Measurements from ENCODE around the gene EML2.
A peak's percentile ranks its signal among the peaks of the same experiment; 100 is the strongest.
"Not testable (repeated sequence)": the region's sequence is repeated elsewhere in the genome, so short reads cannot be mapped to it uniquely, and the experiment has no call there.

EML2 gene, protein sequence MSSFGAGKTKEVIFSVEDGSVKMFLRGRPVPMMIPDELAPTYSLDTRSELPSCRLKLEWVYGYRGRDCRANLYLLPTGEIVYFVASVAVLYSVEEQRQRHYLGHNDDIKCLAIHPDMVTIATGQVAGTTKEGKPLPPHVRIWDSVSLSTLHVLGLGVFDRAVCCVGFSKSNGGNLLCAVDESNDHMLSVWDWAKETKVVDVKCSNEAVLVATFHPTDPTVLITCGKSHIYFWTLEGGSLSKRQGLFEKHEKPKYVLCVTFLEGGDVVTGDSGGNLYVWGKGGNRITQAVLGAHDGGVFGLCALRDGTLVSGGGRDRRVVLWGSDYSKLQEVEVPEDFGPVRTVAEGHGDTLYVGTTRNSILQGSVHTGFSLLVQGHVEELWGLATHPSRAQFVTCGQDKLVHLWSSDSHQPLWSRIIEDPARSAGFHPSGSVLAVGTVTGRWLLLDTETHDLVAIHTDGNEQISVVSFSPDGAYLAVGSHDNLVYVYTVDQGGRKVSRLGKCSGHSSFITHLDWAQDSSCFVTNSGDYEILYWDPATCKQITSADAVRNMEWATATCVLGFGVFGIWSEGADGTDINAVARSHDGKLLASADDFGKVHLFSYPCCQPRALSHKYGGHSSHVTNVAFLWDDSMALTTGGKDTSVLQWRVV

DNA sequence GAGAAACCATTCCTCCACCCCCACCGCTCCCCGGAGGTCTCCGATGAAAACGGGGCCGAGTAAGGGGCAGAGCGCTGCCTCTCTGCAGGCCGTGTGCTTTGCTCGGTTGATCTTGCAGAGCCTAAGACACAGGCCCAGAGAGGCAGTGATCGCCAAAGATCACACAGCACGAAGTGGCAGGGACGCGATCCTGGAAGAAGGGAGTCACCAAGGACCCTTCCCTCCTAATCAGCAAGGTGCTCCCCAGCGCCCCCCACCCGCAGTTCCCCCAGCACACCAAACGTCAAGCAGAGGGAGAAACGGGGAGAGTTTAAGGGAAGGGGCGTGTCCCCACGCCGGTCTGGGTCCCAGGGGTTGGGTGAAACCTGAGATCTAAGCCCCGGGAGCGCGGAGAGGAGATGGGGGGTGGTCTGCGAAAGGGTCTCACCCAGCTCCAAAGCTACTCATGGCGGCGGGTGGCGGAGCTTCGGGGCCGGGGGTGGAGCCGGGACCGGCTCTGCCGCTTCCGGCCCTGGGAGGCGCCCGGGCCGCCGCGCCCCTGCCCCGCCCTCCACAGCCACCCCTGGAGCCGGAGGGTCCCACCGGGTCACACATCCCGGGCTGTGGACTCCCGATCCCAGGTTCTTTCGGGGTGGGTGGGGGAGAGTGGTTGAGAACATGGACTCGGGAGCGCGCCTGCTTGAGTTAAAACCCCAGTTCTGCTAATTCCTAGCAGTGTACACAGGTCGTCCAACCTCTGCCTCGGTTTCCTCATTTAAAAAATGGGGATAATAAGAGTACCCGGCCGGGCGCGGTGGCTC is at the start of gene EML2:
Gene EML2 (minus strand): TSS at position 468 of the 800 bp plus-strand sequence. CDS start 21 bp downstream, at position 447.
- DNase-seq, result peak in 5 of 6 experiments; percentile 34 to 54 (median 42)

DNA sequence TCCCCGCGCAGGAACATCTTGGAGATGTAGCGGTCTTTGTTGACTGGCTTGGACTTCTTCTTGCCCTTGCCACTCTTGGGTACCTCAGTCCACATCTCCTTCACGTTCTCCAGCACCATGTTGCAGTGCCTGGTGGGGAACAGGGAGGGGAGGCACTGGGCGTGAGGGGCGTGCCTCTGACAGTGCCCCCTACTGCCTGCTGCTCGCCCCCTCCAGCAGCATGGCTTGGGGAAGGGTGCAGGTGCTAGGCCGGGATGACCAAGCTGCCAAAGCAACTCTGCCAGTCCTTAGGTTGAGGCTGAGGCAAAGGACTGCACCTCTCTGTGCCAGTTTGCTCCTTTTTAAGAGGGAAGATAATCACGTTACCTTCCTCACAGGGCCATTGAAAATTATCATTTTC is 48.4 kb upstream of the EML2 start:
- no peak for DNase-seq

DNA sequence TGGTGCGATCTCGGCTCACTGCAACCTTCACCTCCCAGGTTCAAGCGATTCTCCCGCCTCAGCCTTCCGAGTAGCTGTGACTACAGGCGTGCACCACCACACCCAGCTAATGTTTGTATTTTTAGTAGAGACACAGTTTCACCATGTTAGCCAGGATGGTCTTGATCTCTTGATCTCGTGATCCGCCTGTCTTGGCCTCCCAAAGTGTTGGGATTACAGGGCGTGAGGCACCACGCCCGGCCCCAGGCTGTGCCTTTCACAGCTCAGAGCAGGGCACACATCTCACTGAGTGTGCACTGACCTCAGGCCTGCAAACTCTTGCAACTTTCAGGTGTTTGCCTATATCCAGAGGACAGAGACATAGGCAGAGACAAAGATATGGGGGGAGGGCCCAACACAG is 45.8 kb upstream of the EML2 start:
- DNase-seq, result not testable (repeated sequence)

DNA sequence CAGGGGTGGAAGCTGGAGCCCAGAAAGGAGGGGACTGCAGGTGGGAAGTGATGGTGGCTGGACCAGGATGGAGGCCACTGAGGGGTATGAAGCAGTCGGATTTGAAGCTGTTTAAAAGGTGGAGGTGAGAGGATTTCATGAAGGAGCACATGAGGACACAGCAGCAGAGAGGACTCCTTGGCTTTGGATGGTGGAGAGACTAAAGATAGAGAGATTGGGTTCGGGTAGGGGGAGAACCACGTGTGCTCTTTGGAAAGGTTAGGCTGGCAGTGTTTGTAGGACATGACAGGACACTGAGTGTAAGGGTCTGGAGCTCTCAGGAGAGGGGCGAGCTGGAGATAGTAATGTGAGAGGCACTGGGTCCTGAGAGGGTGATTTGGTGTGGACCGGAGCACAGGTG is 43.7 kb upstream of the EML2 start:
- DNase-seq, result no peak

DNA sequence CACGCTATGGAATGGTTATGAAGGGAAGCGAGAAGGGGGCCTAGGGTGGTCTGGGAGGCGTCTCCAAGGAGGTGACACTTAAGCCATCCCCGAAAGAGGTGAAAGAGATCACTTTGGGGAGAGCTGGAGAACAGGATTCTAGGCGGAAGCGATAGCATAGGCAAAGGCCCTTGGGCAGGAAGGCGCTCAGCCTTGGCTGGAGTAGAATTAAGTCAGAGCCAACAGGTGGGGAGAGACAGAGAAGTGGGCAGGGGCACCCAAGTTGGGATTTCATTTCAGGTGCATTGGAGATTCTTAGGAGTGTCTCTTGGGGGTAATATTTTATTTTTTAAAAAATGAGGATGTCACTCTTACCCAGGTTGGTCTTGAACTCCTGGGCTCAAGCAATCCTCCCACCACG is 42.9 kb upstream of the EML2 start:
- DNase-seq, result no peak

DNA sequence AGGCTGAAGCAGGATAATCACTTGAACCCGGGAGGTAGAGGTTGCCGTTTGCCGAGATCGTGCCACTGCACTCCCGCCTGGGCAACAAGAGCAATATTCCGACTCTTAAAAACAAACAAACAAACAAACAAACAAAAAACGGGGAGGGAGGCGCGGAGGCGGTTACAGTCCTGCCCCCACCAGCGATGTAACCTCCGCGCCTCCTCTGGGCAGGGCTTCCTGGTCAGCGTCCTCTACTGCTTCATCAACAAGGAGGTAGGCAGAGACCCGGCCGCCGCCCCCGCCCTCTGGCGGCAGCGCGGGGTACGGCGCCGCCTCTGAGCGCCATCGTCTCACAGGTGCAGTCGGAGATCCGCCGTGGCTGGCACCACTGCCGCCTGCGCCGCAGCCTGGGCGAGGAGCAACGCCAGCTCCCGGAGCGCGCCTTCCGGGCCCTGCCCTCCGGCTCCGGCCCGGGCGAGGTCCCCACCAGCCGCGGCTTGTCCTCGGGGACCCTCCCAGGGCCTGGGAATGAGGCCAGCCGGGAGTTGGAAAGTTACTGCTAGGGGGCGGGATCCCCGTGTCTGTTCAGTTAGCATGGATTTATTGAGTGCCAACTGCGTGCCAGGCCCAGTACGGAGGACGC is 42.3 kb upstream of the EML2 start:
- DNase-seq, result peak; percentile 63 to 85 (median 80)

DNA sequence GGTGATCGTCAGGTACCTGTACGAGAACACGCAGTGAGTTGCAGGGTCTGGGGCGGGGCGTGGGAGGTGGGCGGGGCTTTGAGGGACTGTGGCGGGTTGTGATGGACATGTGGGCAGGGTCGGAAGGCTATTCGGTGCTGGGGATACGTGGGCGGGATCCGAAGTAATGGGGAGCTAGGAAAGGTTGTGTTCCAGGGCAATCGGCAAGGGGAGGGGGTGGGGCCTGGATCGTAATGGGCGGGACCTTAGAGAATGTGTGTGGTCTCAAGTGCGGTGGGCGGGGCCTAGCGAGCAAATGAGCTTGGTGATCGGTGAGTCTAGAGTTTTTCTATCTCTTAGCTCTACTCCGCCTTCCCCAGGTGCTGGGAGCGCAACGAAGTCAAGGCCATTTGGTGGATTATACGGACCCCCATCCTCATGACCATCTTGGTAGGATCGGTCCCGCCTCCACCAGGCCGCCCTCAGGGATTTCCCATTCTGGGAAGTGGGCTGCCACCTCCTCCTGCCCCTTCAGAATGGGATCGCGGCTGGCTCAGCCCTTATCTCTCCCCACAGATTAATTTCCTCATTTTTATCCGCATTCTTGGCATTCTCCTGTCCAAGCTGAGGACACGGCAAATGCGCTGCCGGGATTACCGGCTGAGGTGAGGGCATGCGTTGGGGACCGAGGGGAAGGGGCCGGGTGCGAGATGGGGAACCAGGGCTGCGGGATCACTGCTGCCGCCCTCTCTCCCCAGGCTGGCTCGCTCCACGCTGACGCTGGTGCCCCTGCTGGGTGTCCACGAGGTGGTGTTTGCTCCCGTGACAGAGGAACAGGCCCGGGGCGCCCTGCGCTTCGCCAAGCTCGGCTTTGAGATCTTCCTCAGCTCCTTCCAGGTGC is 38.4 kb upstream of the EML2 start:
- peak; percentile 76 to 88 (median 82) for DNase-seq

DNA sequence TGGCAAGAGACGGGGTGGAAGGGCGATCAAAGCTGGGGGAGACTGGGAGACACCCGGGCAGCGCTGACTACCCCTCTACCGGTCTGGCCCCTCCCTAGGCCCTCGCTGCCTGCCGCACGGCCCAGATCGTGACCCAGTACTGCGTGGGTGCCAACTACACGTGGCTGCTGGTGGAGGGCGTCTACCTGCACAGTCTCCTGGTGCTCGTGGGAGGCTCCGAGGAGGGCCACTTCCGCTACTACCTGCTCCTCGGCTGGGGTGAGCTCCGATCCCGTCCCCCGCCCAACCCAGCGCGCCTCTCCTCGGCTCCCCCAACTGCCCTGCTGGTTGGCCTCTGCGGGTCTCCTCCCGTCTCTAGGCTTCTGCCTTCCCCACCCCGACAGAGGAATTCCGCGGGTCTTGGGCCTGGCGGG is 37.7 kb upstream of the EML2 start:
- peak in 5 of 6 experiments; percentile 51 to 77 (median 65) for DNase-seq

DNA sequence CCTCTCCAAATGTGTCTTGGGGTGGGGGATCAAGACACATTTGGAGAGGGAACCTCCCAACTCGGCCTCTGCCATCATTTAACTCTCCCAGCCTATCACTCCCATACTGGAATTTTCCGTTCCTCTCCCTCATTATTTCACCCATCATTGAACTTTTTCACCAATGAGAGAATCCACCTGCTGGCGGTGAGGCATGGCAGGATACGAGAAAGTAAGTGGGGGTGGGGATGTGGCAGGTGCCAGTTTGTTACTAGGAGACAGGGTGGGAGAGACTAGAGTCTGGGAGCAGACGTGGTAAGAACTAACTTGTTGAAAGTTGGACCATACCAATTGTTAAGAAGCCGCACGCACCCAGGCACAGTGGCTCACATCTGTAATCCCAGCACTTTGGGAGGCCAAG is 35.7 kb upstream of the EML2 start:
- DNase-seq, result no peak

DNA sequence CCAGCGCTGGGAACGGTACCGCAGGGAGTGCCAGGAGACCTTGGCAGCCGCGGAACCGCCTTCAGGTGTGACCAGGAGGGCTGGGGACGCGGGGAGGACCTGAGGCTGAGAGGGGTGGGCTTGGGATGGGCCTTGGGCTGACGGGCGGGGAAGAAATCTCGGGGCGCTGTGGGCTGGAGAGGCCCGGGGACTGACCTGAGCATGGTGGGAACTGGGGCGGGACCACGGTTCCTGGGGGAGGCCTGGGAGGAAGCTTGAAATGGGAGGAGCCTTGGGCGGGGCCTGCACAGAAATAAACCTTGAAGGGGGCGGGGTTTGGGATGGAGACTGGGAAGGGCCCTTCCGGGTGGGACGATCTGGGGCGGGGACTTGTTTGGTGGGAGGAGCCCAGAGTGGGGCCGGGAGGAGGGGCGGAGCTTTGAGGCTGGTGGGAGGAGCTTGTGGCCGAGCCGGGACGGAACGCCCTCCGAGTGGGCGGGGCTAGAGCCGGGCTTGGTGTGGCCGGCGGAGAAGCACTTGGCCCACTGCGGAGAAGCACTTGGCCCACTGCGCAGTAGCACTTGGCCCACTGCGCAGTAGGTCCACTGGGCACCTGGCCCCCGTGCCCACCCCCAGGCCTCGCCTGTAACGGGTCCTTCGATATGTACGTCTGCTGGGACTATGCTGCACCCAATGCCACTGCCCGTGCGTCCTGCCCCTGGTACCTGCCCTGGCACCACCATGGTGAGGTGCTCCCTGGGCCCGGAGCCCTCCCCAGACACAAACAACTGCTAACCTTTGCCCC is 31.7 kb upstream of the EML2 start:
- DNase-seq, result peak in 3 of 6 experiments; percentile 30 to 37 (median 33)

DNA sequence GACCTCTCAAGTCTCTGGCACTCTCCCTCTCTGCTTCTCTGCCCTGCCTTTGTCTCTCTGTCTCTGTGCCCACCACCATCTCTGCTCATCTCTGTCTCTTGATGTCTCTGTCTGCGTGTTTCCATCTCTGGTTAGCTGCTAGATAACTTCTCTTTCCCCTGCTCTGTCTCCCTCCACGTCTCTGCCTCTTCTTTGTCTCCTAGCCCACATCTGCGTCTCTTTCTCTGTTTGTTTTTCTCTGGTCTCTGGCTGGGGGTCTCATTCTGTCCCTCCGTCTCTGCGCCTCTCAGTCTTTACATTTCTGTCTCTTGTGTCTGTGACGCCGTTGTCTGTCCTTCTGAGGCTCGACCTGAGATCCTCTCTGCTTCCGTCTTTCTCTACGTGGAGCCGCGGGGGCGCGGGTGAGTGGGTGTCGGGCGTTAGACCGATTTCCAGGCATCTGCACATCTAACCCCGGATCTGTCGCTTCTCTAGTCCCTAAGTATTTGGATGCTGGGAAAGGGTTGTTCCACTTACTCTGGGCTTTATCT is 29.2 kb upstream of the EML2 start:
- peak in 4 of 6 experiments; percentile 6 to 45 (median 26) for DNase-seq

DNA sequence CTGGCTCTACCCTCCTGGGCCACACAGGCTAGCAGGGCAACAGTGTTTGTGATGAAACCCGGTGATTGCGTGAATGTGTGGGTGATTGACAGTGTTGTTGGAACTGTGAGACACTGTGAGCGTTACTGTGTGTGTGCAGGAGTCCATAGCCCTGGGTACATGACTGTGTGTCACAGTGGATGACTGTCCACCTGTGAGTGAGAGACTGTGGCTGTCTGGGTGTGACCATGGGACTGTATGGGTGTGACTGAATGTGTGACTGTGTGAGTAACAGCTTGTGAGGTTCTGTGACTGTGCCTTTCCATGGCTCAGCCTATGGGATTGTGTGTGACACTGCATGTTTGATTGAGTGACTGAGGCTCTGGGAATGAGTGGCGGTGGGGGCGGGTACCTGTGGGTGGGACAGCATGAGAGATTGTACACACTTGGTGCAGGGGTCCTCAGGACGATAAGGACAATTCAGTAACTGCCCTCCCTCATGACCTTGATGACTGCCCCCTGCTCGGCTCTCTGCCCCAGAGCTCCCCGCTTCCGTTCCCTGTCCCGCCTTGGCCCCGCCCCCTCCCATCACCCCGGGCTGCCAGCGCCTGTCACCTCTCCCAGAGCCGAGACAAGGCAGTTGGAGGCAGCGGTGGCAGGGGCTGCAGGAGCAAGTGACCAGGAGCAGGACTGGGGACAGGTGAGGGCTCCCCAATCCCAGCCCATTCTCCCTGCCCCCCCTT is 28.6 kb upstream of the EML2 start, which contains the start of gene GIPR:
Gene GIPR (plus strand): TSS at position 602 of the 722 bp plus-strand sequence. CDS start 1,300 bp downstream, outside the sequence.
- peak in 5 of 6 experiments; percentile 7 to 49 (median 20) for DNase-seq

DNA sequence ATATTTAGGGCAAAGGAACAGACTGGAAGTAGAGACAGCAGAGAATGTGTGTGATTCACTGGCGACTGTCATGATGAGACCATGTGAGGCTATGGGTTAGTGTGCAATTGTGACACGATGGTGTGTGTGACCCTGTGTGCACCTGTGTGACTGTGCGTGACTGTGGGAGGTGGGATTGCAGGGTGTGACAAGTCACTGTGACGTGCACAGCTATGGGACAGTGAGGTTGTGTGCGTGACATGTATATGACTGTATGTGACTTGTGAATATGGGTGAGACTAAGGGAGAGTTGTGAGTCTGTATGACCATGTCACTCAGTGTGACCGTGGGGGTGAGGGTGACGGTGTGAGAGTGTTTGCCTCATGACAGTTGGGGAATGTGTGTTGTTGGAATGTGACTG is 25.4 kb upstream of the EML2 start:
- no peak for DNase-seq

DNA sequence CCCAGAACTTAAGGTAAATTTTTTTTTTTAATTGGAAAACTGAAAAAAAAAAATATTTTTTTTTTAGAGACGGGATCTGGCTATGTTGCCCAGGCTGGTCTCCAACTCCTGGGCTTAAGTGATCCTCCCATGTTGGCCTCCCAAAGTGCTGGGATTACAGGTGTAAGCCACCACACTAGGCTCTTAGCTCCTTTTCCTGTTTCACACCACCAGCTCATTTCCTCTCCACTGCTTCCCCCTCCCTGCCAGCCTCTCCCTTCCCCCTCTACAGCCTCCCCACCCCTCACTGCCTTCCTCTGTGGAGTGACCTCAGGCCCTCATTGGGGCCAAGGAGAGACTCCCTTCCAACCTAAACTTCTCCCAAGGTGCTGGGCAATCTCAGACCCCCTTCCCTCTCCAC is 24.6 kb upstream of the EML2 start:
- DNase-seq, result no peak

DNA sequence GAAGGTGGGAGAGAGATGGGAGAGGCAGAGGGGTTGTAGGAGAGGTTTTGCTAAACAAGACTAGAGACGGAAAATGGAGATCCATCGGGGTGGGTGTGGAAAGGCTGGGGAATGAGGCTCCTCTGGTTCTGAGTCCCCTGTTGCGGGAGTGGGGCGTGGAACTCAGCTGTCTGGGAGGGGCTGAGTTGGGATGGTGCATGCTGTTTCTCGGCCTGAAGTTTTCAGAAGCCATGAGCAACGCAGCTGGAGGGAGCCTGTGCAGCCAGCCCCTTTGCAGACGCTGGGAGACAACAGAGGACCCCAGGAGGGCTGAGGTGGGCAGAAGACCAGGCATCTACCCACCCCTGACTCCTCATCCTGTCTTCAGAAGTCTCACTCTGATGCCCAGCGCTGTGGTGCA is 21.4 kb upstream of the EML2 start:
- DNase-seq, result no peak

DNA sequence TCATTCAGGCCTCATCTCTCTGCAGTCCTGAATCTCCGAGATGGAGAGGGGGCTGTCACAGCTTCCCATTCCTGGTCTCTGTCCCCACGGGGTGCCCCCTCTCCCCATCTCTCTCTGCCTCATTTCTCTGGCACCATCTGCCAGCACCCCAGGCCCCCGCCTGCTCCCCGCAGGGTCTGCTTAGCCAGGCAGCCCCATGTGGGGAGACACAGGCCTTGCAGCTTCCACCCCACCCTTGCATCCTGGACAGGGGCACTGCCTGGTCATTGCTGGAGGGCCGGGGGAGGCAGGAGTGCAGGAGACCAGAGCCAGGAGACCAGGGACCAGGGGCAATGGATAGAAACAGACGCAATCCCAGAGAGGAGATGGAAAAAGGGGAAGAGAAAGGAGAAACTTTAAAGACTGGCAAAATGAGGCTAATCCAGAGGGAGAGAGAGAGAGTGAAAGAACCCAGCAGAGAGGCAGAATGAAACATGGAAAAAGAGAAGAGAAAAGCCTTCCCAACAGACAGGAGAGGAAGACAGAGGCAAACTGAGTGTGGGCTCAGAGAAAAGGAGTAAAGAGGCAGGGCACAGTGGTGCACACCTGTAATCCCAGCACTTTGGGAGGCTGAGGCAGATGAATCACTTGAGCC is 20.0 kb upstream of the EML2 start:
- DNase-seq, result no peak

DNA sequence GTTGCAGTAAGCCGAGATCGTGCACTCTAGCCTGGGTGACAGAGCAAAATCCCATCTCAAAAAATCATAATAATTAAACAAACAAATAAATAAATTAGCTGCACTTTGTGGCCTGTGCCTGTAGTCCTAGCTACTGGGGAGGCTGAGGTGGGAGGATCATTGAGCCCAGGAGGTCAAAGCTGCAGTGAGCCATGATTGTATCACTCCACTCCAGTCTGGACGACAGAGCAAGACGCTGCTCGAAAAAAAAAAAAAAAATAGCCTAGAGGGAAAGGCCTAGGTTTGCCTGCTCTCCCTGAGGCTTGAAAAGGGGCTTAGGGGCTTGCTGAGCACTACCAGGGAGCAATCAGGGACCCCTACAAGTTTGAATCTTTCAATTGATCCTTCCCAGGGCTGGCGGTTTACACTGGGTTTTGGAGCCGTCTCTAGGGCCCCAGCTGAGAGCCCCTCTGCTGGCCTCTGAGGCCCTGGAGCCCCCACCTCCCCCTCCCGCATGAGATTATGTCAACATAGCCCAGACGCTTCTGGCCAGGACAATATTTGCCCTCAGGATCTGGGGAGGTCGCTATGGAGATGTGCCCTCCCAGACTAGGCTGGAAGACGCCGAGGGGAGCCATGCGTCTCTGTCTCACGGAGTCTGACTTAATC is 18.4 kb upstream of the EML2 start:
- DNase-seq, result no peak

DNA sequence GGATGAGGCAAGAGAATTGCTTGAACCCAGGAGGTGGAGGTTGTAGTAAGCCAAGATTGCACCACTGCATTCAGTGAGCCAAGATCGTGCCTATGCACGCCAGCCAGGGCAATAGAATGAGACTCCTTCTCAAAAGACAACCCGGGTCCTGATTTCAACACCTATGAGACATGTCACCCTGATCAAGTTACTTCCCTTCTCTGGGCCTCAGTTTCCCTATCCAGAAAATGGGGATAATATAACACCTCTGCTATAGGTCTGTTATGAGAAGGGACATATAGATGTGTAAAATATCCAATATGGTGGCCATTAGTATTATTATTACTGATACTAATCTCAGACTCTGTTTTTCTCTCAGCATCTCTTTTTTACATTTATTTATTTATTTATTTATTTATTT is 15.9 kb upstream of the EML2 start:
- DNase-seq, result no peak

DNA sequence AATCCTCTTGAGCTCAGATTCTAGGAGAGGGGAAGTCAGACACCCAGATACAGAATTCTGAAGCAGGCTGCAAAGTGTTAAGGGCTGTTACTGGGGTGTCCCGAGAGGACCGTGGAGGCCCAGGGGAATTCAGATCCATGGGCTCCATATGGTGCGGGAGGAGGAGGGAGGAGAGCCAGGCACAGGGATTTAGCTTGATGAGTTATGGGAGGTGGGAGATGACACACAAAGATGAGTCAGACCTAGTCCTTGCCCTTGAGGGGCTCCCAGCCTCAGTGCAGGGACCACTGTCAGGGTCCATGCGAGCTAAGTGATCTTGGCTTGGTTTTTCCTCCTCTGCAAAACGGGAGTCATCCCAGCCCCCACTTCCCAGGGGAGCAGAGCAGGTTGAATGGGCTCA is 14.4 kb upstream of the EML2 start:
- no peak for DNase-seq

Measured in stimulated activated naive CD4-positive, alpha-beta T cell (primary cell).